Transverse colon (tissue), 4 donors: ENCODE data around the gene SFRP5. TPM values are rescaled to one million over a fixed set of nuclear protein-coding genes. Genes with fewer than 3 reads are reported as not detected.

ENCODE experiments used
- DNase-seq: peaks from one replicate; pipeline ENCODE4 v3.0.0-alpha.2; 2019
- H3K27ac ChIP-seq, 4 donors: fragments of 200-600 bp; sonication (generic); 2 replicates each; pipeline ENCODE4 v1.5.1; 2016 to 2018; ENCODE audit warnings: inconsistent platforms in 4 of 4
- H3K27me3 ChIP-seq: fragments of 200-600 bp; sonication (generic); 2 replicates; pipeline ENCODE4 v1.5.1; 2017; ENCODE audit warnings: inconsistent platforms
- H3K36me3 ChIP-seq, 4 donors: fragments of 200-600 bp; sonication (generic); 2 replicates each; pipeline ENCODE4 v1.5.1; 2017 to 2019; ENCODE audit warnings: inconsistent platforms in 4 of 4
- H3K4me1 ChIP-seq, 4 donors: fragments of 200-600 bp; sonication (generic); 2 replicates each; pipeline ENCODE4 v1.5.1; 2017 to 2020; ENCODE audit warnings: inconsistent platforms in 4 of 4
- H3K4me3 ChIP-seq, 4 donors: fragments of 200-600 bp; sonication (generic); 1 replicate in 1 of 4; 2 replicates in 3 of 4; pipeline versions ENCODE4 v1.5.1 to v1.6.1; 2017 to 2019; ENCODE audit warnings: inconsistent platforms in 4 of 4
- H3K9me3 ChIP-seq, 2 donors: fragments of 200-600 bp; sonication (generic); 2 replicates each; pipeline ENCODE4 v1.5.1; 2017 to 2019; ENCODE audit warnings: inconsistent platforms in 2 of 2
- CTCF ChIP-seq, 5 experiments: fragments of 200-600 bp in 3 of 5; fragments of 450-650 bp in 2 of 5; sonication (generic) in 3 of 5; IDR thresholded peaks; 1 replicate in 2 of 5; 2 replicates in 3 of 5; pipeline ENCODE4 v1.5.1; 2016 to 2017; ENCODE audit warnings: antibody characterized with exemption in 5 of 5, inconsistent platforms in 3 of 5, mild to moderate bottlenecking in 2 of 5, moderate library complexity in 1 of 5
- EP300 ChIP-seq: sonication (generic); formaldehyde crosslinking; IDR thresholded peaks from one replicate; pipeline ENCODE4 v1.6.1; 2017; ENCODE audit warnings: antibody characterized with exemption, low read depth
- POLR2A ChIP-seq: fragments of 450-650 bp; IDR thresholded peaks from one replicate; pipeline ENCODE4 v1.6.1; 2016; ENCODE audit warnings: antibody characterized with exemption, mild to moderate bottlenecking, moderate library complexity
- POLR2AphosphoS5 ChIP-seq, 3 donors: sonication (generic); formaldehyde crosslinking; IDR thresholded peaks; one replicate each; pipeline ENCODE4 v1.6.1; 2016; ENCODE audit warnings: antibody characterized with exemption in 3 of 3
- WGBS, 2 donors: methylation state at CpG; one replicate each; pipeline ENCODE4 v1.1.5; 2018; ENCODE audit warnings: low coverage in 1 of 2; 5-methylcytosine and 5-hydroxymethylcytosine counted together
- in situ Hi-C, 4 donors: fragments of 200-750 bp; cut with MboI; loops; one replicate each; pipeline versions ENCODE4 v1.15.0 to v1.15.1; 2017; ENCODE audit warnings: low sequenced_read_pairs in 3 of 4, low pct_ligation_motif_present in 1 of 4, low pct_unique_long_range_greater_than_20kb in 1 of 4
- intact Hi-C: fragments of 100-400 bp; cut with DNase I; formaldehyde crosslinking; loops from one replicate; pipeline ENCODE4 v1.15.1; 2023; ENCODE audit warnings: low total_unique reads
- total RNA-seq, 4 donors: library from RNA; depleted of rRNA; stranded (reverse); fragments of >200 nt; gene quantifications; one replicate each; pipeline ENCODE4 v1.1.0, GENCODE V29; 2016

The SFRP5 gene
- total RNA-seq, 4 donors from 2014 or later, result 3.8 to 10.1 (median 5.8) TPM

GRCh38 chr10:97747573-97747972, 24.2 kb downstream of the SFRP5 start:
- peaks cover 0 to 89% (median 31%) of the 10 kb centered on the region in 4 donors for H3K36me3 ChIP-seq
- H3K4me3 ChIP-seq, result no peak overlapping the region
- H3K4me1 ChIP-seq, result no peaks in the 10 kb centered on the region
- WGBS, 2 donors, result 77% methylated on average over 1 of the region's 1 CpG; no CpG with 5 or more reads in 1 of the 2 donors
- TF ChIP-seq POLR2A (no peak), POLR2AphosphoS5 (IDR thresholded peaks at IDR 0.05) (no peak), EP300 (no peak)
- in situ Hi-C loops (no loop called here), intact Hi-C loops (no loop called here)
- H3K27me3 ChIP-seq, result no peaks in the 10 kb centered on the region
- DNase-seq, result no peak
- H3K27ac ChIP-seq, result no peak overlapping the region
- no peaks in the 10 kb centered on the region for H3K9me3 ChIP-seq

GRCh38 chr10:97744405-97745035, 27.3 kb downstream of the SFRP5 start:
- Histone ChIP-seq H3K36me3 (peaks cover 0 to 70% (median 26%) of the 10 kb centered on the region in 4 donors), H3K4me3 (no peak overlapping the region), H3K9me3 (no peaks in the 10 kb centered on the region), H3K27ac (no peak overlapping the region), H3K4me1 (peaks cover 0 to 1% (median 0%) of the 10 kb centered on the region in 4 donors), H3K27me3 (no peaks in the 10 kb centered on the region)
- intact Hi-C loops, result no loop called here
- TF ChIP-seq CTCF (IDR thresholded peaks at IDR 0.05), result no peak
- TF ChIP-seq EP300, result no peak
- no peak for TF ChIP-seq POLR2AphosphoS5 (IDR thresholded peaks at IDR 0.05)
- TF ChIP-seq POLR2A, result no peak
- WGBS, 2 donors, result 91 to 95% methylated on average over 11 to 15 of the region's 15 CpGs
- no peak for DNase-seq
- in situ Hi-C loops, result no loop called here

GRCh38 chr10:97743169-97743943, 28.4 kb downstream of the SFRP5 start:
- DNase-seq, result no peak
- Histone ChIP-seq H3K9me3 (no peaks in the 10 kb centered on the region), H3K4me3 (no peak overlapping the region), H3K4me1 (peaks cover 2 to 12% (median 4%) of the 10 kb centered on the region in 4 donors), H3K27ac (no peak overlapping the region), H3K36me3 (peaks cover 0 to 58% (median 25%) of the 10 kb centered on the region in 4 donors), H3K27me3 (no peaks in the 10 kb centered on the region)
- no peak for TF ChIP-seq EP300
- TF ChIP-seq CTCF (IDR thresholded peaks at IDR 0.05), result no peak
- TF ChIP-seq POLR2A, result no peak
- TF ChIP-seq POLR2AphosphoS5 (IDR thresholded peaks at IDR 0.05), result no peak
- intact Hi-C loops (no loop called here), in situ Hi-C loops (no loop called here)
- WGBS, 2 donors, result 85 to 88% methylated on average over 6 to 10 of the region's 10 CpGs

GRCh38 chr10:97740613-97741012, 31.2 kb downstream of the SFRP5 start:
- intact Hi-C loops, result no loop called here
- no peak for TF ChIP-seq POLR2AphosphoS5 (IDR thresholded peaks at IDR 0.05)
- no peak for TF ChIP-seq EP300
- no peak for TF ChIP-seq POLR2A
- TF ChIP-seq CTCF (IDR thresholded peaks at IDR 0.05), result no peak
- in situ Hi-C loops, result no loop called here
- DNase-seq, result no peak
- peaks cover 0 to 35% (median 15%) of the 10 kb centered on the region in 4 donors for H3K36me3 ChIP-seq
- no peaks in the 10 kb centered on the region for H3K9me3 ChIP-seq
- H3K4me3 ChIP-seq, result no peak overlapping the region
- no peak overlapping the region for H3K27ac ChIP-seq
- H3K4me1 ChIP-seq, result peaks cover 8 to 24% (median 13%) of the 10 kb centered on the region in 4 donors
- WGBS, 2 donors, result 86 to 100% methylated on average over 1 to 2 of the region's 2 CpGs
- no peaks in the 10 kb centered on the region for H3K27me3 ChIP-seq
